ENCODE measurements around the gene FRMD4B.

FRMD4B gene

GRCh38 chr3:69379661-69380060 lies 6.2 kb downstream of the FRMD4B start:
- FAIRE-seq, result no peak
- DNase-seq (ENCODE audit: insufficient read length, low spot score), result no peak
- TF ChIP-seq CTCF (IDR thresholded peaks at IDR 0.05; ENCODE audit: insufficient read depth, missing control alignments), result no peak

- DNase-seq (ENCODE audit: insufficient read length, low spot score), result no peak
- TF ChIP-seq CTCF (IDR thresholded peaks at IDR 0.05; ENCODE audit: insufficient read depth, missing control alignments), result no peak
- no peak for FAIRE-seq
Measured at GRCh38 chr3:69378112-69378802, 7.6 kb downstream of the FRMD4B start.

GRCh38 chr3:69377262-69377661 lies 8.6 kb downstream of the FRMD4B start:
- no peak for DNase-seq (ENCODE audit: insufficient read length, low spot score)
- TF ChIP-seq CTCF (IDR thresholded peaks at IDR 0.05; ENCODE audit: insufficient read depth, missing control alignments), result no peak
- no peak for FAIRE-seq

- DNase-seq (ENCODE audit: insufficient read length, low spot score) (no peak), FAIRE-seq (no peak)
- no peak for TF ChIP-seq CTCF (IDR thresholded peaks at IDR 0.05; ENCODE audit: insufficient read depth, missing control alignments)
Measured at GRCh38 chr3:69376731-69377130, 9.2 kb downstream of the FRMD4B start.

GRCh38 chr3:69371816-69372215 lies 14.1 kb downstream of the FRMD4B start:
- no peak for TF ChIP-seq CTCF (IDR thresholded peaks at IDR 0.05; ENCODE audit: insufficient read depth, missing control alignments)
- FAIRE-seq (no peak), DNase-seq (ENCODE audit: insufficient read length, low spot score) (no peak)

GRCh38 chr3:69370901-69371301 lies 15.0 kb downstream of the FRMD4B start:
- no peak for FAIRE-seq
- TF ChIP-seq CTCF (IDR thresholded peaks at IDR 0.05; ENCODE audit: insufficient read depth, missing control alignments), result no peak
- no peak for DNase-seq (ENCODE audit: insufficient read length, low spot score)

- no peak for TF ChIP-seq CTCF (IDR thresholded peaks at IDR 0.05; ENCODE audit: insufficient read depth, missing control alignments)
- FAIRE-seq (no peak), DNase-seq (ENCODE audit: insufficient read length, low spot score) (no peak)
Measured at GRCh38 chr3:69370156-69370883, 15.6 kb downstream of the FRMD4B start.

Measured in D721Med (cell line).